AG04450 (cell line): ENCODE measurements around the gene EPHA6. TPM values are rescaled to one million over a fixed set of nuclear protein-coding genes. Genes with fewer than 3 reads are reported as not detected.

Source experiments
- CTCF ChIA-PET: fragments of 300-600, 350-600 bp; formaldehyde crosslinking; extraction: SDS; loops from one replicate; lab custom pipeline; 2022; ENCODE audit warnings: antibody characterized with exemption, inconsistent platforms; lab: Charles Lee
- POLR2A ChIA-PET: fragments of 350-600 bp; formaldehyde crosslinking; extraction: SDS; loops from one replicate; lab custom pipeline; 2021; ENCODE audit warnings: antibody characterized with exemption, inconsistent platforms; lab: Yijun Ruan, JAX
- DNase-seq: peaks from one replicate; pipeline ENCODE4 v3.0.0-alpha.2; 2011; ENCODE audit warnings: low read depth, low spot score
- H3K27ac ChIP-seq: one replicate; pipeline ENCODE4 v1.5.1; 2012; ENCODE audit warnings: low read depth, low read length, control low read depth
- H3K27me3 ChIP-seq: one replicate; pipeline ENCODE4 v1.6.0; 2012; ENCODE audit warnings: low read length; ENCODE audit not compliant: control insufficient read depth, insufficient read depth
- H3K4me3 ChIP-seq: 2 replicates; pipeline ENCODE4 v1.5.1; 2011; ENCODE audit warnings: mild to moderate bottlenecking, low read depth, low read length, control low read depth
- H3K9me3 ChIP-seq: 2 replicates; pipeline ENCODE4 v1.5.1; 2012; ENCODE audit warnings: low read length; ENCODE audit not compliant: control insufficient read depth, insufficient read depth
- CTCF ChIP-seq: IDR thresholded peaks from 2 replicates; pipeline ENCODE4 v1.5.1; 2011; ENCODE audit warnings: low read depth, low read length, control low read depth, inconsistent platforms
- polyA plus RNA-seq: library from polyadenylated mRNA; depleted of rRNA; stranded (reverse); fragments of >200 nt; gene quantifications from 2 replicates; pipeline ENCODE4 v1.2.3, GENCODE V29; 2011

The EPHA6 gene
- polyA plus RNA-seq, 1 experiment, result not detected

DNA sequence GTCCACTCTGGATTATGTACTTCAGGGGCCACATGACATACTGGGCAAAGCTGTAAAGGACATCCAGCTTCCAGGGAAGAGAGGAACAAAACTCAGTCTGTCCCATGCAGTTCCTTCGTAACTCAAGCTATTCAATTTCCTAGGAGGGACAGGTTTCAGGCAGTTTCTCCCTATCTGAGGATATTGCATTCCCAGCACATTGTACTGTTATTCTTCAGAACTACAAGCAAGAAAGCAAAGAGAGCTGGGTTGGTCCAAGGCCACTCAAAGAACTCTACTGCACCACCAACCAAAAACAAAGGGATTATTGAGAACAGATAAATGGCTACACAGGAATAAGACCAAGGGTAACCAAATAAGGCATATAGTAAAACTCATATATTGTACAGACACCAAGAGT lies 832.5 kb downstream of the EPHA6 start:
- CTCF ChIA-PET, result no interaction called here
- DNase-seq, result no peak
- H3K4me3 ChIP-seq, result no peak overlapping the region
- no peaks in the 10 kb centered on the region for H3K9me3 ChIP-seq
- POLR2A ChIA-PET, result no interaction called here
- H3K27me3 ChIP-seq, result no peaks in the 10 kb centered on the region
- no peak overlapping the region for H3K27ac ChIP-seq
- no peak for TF ChIP-seq CTCF

GRCh38 chr3:97647441-97647982 lies 833.1 kb downstream of the EPHA6 start:
- H3K9me3 ChIP-seq, result no peaks in the 10 kb centered on the region
- H3K27ac ChIP-seq, result no peak overlapping the region
- no peaks in the 10 kb centered on the region for H3K27me3 ChIP-seq
- CTCF ChIA-PET, result no interaction called here
- no peak overlapping the region for H3K4me3 ChIP-seq
- DNase-seq, result no peak
- no peak for TF ChIP-seq CTCF
- POLR2A ChIA-PET, result no interaction called here

DNA sequence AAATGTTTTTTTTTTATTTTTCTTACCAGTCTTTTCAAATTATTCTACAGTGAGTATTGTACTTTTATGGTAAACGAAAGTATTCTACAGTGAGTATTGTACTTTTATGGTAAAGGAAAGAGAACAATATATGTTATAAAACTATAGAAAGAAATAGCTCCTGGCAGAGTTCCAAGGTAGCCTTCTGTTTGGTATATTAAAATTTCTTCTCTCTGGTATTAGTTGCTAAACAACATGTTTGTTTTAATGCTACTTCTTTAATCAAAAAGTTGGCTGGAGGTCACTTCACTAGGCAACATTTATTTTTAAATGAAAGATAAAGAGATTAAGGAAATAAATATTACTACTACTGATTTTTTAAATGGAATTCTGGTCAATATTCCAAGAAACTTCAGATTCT lies 841.6 kb downstream of the EPHA6 start:
- H3K27me3 ChIP-seq, result no peaks in the 10 kb centered on the region
- H3K9me3 ChIP-seq, result no peaks in the 10 kb centered on the region
- no peak for TF ChIP-seq CTCF
- CTCF ChIA-PET, result no interaction called here
- no peak overlapping the region for H3K4me3 ChIP-seq
- DNase-seq, result no peak
- no peak overlapping the region for H3K27ac ChIP-seq
- POLR2A ChIA-PET, result no interaction called here

GRCh38 chr3:97656638-97657037 lies 842.2 kb downstream of the EPHA6 start:
- no peaks in the 10 kb centered on the region for H3K9me3 ChIP-seq
- CTCF ChIA-PET, result no interaction called here
- no peak overlapping the region for H3K4me3 ChIP-seq
- no peak overlapping the region for H3K27ac ChIP-seq
- no peak for TF ChIP-seq CTCF
- POLR2A ChIA-PET, result no interaction called here
- DNase-seq, result no peak
- H3K27me3 ChIP-seq, result no peaks in the 10 kb centered on the region

GRCh38 chr3:97658668-97659285 lies 844.4 kb downstream of the EPHA6 start:
- POLR2A ChIA-PET, result no interaction called here
- Histone ChIP-seq H3K9me3 (no peaks in the 10 kb centered on the region), H3K4me3 (no peak overlapping the region), H3K27me3 (no peaks in the 10 kb centered on the region), H3K27ac (no peak overlapping the region)
- CTCF ChIA-PET, result interaction anchor here (1.0 kb wide), 1 partner anchor 25 kb away, joined by 4 read pairs; no protein-coding TSS in a partner anchor
- TF ChIP-seq CTCF, result peak; percentile 58
- DNase-seq, result no peak
